ENCODE data around the gene PTPN6.

- TF ChIP-seq EZH2 (IDR thresholded peaks at IDR 0.05): no peak
- TF ChIP-seq POLR2A (IDR thresholded peaks at IDR 0.05; ENCODE audit: borderline replicate concordance, extremely low read depth, insufficient read depth, insufficient read length): no peak
- no peak for TF ChIP-seq JUND (IDR thresholded peaks at IDR 0.05)
- no peak for TF ChIP-seq ZNF274 (IDR thresholded peaks at IDR 0.05; ENCODE audit: low read depth, low read length)
- no peak for TF ChIP-seq CTCF (IDR thresholded peaks at IDR 0.05 in 2 of 3, conservative IDR thresholded peaks at IDR 0.05 in 1 of 3; ENCODE audit: borderline replicate concordance in 1 of 3, insufficient read depth in 1 of 3, low read depth in 2 of 3, low read length in 2 of 3)
- TF ChIP-seq MAX (IDR thresholded peaks at IDR 0.05): no peak
- TF ChIP-seq POLR2AphosphoS5 (IDR thresholded peaks at IDR 0.05; ENCODE audit: low read depth, low read length): no peak
- TF ChIP-seq ATF3 (IDR thresholded peaks at IDR 0.05): no peak
- no peak for TF ChIP-seq YY1 (IDR thresholded peaks at IDR 0.05; ENCODE audit: extremely low read depth, insufficient replicate concordance, low read depth, low read length)
- no peak for TF ChIP-seq EZH2phosphoT487 (IDR thresholded peaks at IDR 0.05; ENCODE audit: borderline replicate concordance)
Measured at GRCh38 chr12:6974180-6974579, 23.0 kb downstream of the PTPN6 start.

All from HCT116 (cell line).